Left cardiac atrium (tissue), 4 donors: ENCODE data around the gene LTBP1. TPM values are rescaled to one million over a fixed set of nuclear protein-coding genes. Genes with fewer than 3 reads are reported as not detected.
"Not testable (repeated sequence)": the region's sequence is repeated elsewhere in the genome, so short reads cannot be mapped to it uniquely, and the experiment has no call there.

Source experiments
- ATAC-seq, 2 donors: fragments of 200-7000 bp; cut with Tn5 transposase; one replicate each; pipeline ENCODE4 v1.9.1; 2020; ENCODE audit warnings: mild to moderate bottlenecking in 2 of 2, moderate library complexity in 2 of 2
- DNase-seq: peaks from one replicate; pipeline ENCODE4 v3.0.0-alpha.2; 2020
- intact Hi-C, 2 donors: fragments of 100-400 bp; cut with DNase I; formaldehyde crosslinking; loops; one replicate each; pipeline versions ENCODE4 v1.14.1 to v1.15.1; 2022 to 2023
- total RNA-seq, 2 donors: library from RNA; stranded (reverse); fragmentation: NEBNext Ultra II Directional; extraction: Animal tissue kit (Norgen Biotek cat#: 25700); gene quantifications; one replicate each; pipeline ENCODE4 v1.2.1, GENCODE V29; 2021
- donor health status: DM: no; HTN: yes; CAD: no.
- donor health status: DM: no; HTN: yes; CAD: no; lungs with severe emphysema.
- donor health status: DM: yes; HTN: yes; CAD: no.
- donor health status: Dilated cardiomyopathy.

LTBP1 gene
- total RNA-seq, 2 donors from 2014 or later, result 121 to 160 TPM

- intact Hi-C loops, ATAC-seq, DNase-seq: not testable (repeated sequence)
These were observed 106.0 kb downstream of the LTBP1 start for GRCh38 chr2:33052795-33053194.

GRCh38 chr2:33056170-33056569 lies 109.4 kb downstream of the LTBP1 start:
- intact Hi-C loops, result no loop called here
- DNase-seq (no peak), ATAC-seq (no peak)

GRCh38 chr2:33057307-33058028 lies 110.7 kb downstream of the LTBP1 start:
- ATAC-seq, intact Hi-C loops: not testable (repeated sequence)

GRCh38 chr2:33058716-33059470 lies 112.1 kb downstream of the LTBP1 start:
- DNase-seq (no peak), ATAC-seq (no peak)
- intact Hi-C loops, result no loop called here

More at GRCh38 chr2:33057307-33058028, 110.7 kb downstream of the LTBP1 start:
- not testable (repeated sequence) for DNase-seq

GRCh38 chr2:33059471-33060156 lies 112.9 kb downstream of the LTBP1 start:
- intact Hi-C loops, result no loop called here
- ATAC-seq (peak; percentile 65 to 89), DNase-seq (no peak)

GRCh38 chr2:33060405-33060804 lies 113.7 kb downstream of the LTBP1 start:
- DNase-seq, result no peak
- intact Hi-C loops, result no loop called here
- no peak for ATAC-seq

GRCh38 chr2:33062665-33063250 lies 116.0 kb downstream of the LTBP1 start:
- ATAC-seq (no peak), DNase-seq (no peak)
- intact Hi-C loops, result no loop called here

- no peak for ATAC-seq
These were observed 117.6 kb downstream of the LTBP1 start for GRCh38 chr2:33064349-33064801.

GRCh38 chr2:33067598-33067997 lies 120.8 kb downstream of the LTBP1 start:
- intact Hi-C loops, result no loop called here
- DNase-seq (no peak), ATAC-seq (no peak)

More at GRCh38 chr2:33064349-33064801, 117.6 kb downstream of the LTBP1 start:
- intact Hi-C loops, result no loop called here
- no peak for DNase-seq

GRCh38 chr2:33068261-33068660 lies 121.5 kb downstream of the LTBP1 start:
- DNase-seq (no peak), ATAC-seq (no peak)
- intact Hi-C loops, result no loop called here

- peak; percentile 52 for DNase-seq
- peak; percentile 90 to 96 for ATAC-seq
- intact Hi-C loops, result no loop called here
These were observed 123.3 kb downstream of the LTBP1 start for GRCh38 chr2:33069894-33070651.

GRCh38 chr2:33071591-33071990 lies 124.8 kb downstream of the LTBP1 start:
- ATAC-seq, result no peak
- no peak for DNase-seq
- intact Hi-C loops, result no loop called here

- DNase-seq, result no peak
- ATAC-seq, result no peak
- intact Hi-C loops, result no loop called here
These were observed 125.9 kb downstream of the LTBP1 start for GRCh38 chr2:33072614-33073013.

GRCh38 chr2:33073018-33073417 lies 126.3 kb downstream of the LTBP1 start:
- ATAC-seq, result no peak
- no peak for DNase-seq
- intact Hi-C loops, result no loop called here

- intact Hi-C loops, result no loop called here
- DNase-seq (no peak), ATAC-seq (no peak)
These were observed 127.4 kb downstream of the LTBP1 start for GRCh38 chr2:33074197-33074596.

GRCh38 chr2:33077311-33077710 lies 130.6 kb downstream of the LTBP1 start:
- ATAC-seq (no peak), DNase-seq (no peak)
- intact Hi-C loops, result no loop called here

- DNase-seq, result no peak
- no peak for ATAC-seq
- intact Hi-C loops, result no loop called here
These were observed 131.1 kb downstream of the LTBP1 start for GRCh38 chr2:33077844-33078243.

GRCh38 chr2:33081691-33082090 lies 134.9 kb downstream of the LTBP1 start:
- intact Hi-C loops, result no loop called here
- DNase-seq (no peak), ATAC-seq (no peak)
